ENCODE results near the gene RASL11B.
A peak's percentile ranks its signal among the peaks of the same experiment; 100 is the strongest.

Gene RASL11B

DNA sequence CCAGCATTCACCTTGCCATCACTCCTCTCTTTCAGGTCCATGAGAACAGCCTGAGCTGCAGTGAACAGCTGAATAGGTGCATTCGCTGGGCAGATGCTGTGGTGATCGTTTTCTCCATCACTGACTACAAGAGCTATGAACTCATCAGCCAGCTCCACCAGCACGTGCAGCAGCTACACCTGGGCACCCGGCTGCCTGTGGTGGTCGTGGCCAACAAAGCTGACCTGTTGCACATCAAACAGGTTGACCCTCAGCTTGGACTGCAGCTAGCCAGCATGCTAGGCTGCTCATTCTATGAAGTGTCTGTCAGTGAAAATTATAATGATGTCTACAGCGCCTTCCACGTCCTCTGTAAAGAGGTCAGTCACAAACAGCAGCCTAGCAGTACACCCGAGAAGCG, 3.2 kb downstream of the RASL11B start:
- no peak for TF ChIP-seq POLR2A (IDR thresholded peaks at IDR 0.05; ENCODE audit: extremely low read depth, insufficient read length)
- no peak for TF ChIP-seq MYC (IDR thresholded peaks at IDR 0.05; ENCODE audit: low read depth, low read length)
- TF ChIP-seq, protein P1, sequence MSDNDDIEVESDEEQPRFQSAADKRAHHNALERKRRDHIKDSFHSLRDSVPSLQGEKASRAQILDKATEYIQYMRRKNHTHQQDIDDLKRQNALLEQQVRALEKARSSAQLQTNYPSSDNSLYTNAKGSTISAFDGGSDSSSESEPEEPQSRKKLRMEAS (IDR thresholded peaks at IDR 0.05; ENCODE audit: low read depth, low read length): no peak
- TF ChIP-seq CTCF (IDR thresholded peaks at IDR 0.05; ENCODE audit: low read depth, low read length): no peak
- H3K4me3 ChIP-seq (ENCODE audit: low read depth, low read length): no peak overlapping the region
- no peak for DNase-seq (ENCODE audit: low read depth)

DNA sequence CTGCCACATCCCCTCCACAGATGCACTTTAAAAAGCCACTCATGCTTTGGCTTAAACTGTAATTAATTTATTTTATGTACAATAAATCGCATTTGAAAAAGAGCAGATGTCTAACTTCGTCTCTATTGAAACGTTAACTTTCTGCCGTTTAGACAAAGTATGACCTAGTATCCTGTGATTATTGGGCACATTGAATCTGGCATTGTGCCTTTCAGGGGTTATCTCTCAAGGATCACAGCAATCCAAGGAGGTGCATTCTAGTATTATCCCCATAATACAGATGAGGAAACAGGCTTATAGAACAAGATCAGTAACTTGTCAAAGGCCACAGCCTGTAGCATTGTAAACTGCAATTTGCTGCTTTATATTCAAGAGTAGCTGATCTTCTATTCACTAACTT, 4.6 kb downstream of the RASL11B start:
- TF ChIP-seq MYC (IDR thresholded peaks at IDR 0.05; ENCODE audit: low read depth, low read length) (no peak), CTCF (IDR thresholded peaks at IDR 0.05; ENCODE audit: low read depth, low read length) (no peak), POLR2A (IDR thresholded peaks at IDR 0.05; ENCODE audit: extremely low read depth, insufficient read length) (no peak)
- TF ChIP-seq, protein P1 (IDR thresholded peaks at IDR 0.05; ENCODE audit: low read depth, low read length): no peak
- DNase-seq (ENCODE audit: low read depth): no peak
- no peak overlapping the region for H3K4me3 ChIP-seq (ENCODE audit: low read depth, low read length)

GRCh38 chr4:52867163-52867562, 5.0 kb downstream of the RASL11B start:
- TF ChIP-seq MYC (IDR thresholded peaks at IDR 0.05; ENCODE audit: low read depth, low read length) (no peak), POLR2A (IDR thresholded peaks at IDR 0.05; ENCODE audit: extremely low read depth, insufficient read length) (no peak), CTCF (IDR thresholded peaks at IDR 0.05; ENCODE audit: low read depth, low read length) (no peak)
- TF ChIP-seq, protein P1 (IDR thresholded peaks at IDR 0.05; ENCODE audit: low read depth, low read length): no peak
- no peak for DNase-seq (ENCODE audit: low read depth)
- no peak overlapping the region for H3K4me3 ChIP-seq (ENCODE audit: low read depth, low read length)

DNA sequence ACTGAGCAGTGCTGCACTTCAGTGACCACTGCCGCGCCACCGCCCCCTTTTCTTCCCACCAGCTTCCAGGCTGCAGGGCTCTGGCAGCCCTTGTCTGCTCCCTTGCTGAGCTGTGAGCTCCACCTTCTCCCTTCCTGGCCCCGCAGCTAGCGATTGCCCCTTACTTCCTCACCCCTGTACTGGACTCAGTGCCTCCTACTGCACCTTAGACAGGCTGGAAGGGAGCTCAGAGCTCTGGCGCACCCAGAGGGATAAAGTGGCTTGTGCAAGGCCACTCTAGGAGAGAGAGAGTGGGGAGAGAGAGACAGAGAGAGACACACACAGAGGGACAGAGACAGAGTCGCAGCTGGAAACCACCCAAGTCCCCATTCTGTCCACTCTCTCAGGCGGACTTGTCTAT, 6.0 kb downstream of the RASL11B start:
- TF ChIP-seq, protein P1 (IDR thresholded peaks at IDR 0.05; ENCODE audit: low read depth, low read length): no peak
- no peak for TF ChIP-seq CTCF (IDR thresholded peaks at IDR 0.05; ENCODE audit: low read depth, low read length)
- no peak for TF ChIP-seq POLR2A (IDR thresholded peaks at IDR 0.05; ENCODE audit: extremely low read depth, insufficient read length)
- no peak for TF ChIP-seq MYC (IDR thresholded peaks at IDR 0.05; ENCODE audit: low read depth, low read length)
- H3K4me3 ChIP-seq (ENCODE audit: low read depth, low read length): no peak overlapping the region
- DNase-seq (ENCODE audit: low read depth): peak; percentile 8

GRCh38 chr4:52869196-52869595, 7.1 kb downstream of the RASL11B start:
- DNase-seq (ENCODE audit: low read depth): no peak
- H3K4me3 ChIP-seq (ENCODE audit: low read depth, low read length): no peak overlapping the region
- TF ChIP-seq, protein P1 (IDR thresholded peaks at IDR 0.05; ENCODE audit: low read depth, low read length): no peak
- no peak for TF ChIP-seq CTCF (IDR thresholded peaks at IDR 0.05; ENCODE audit: low read depth, low read length)
- TF ChIP-seq POLR2A (IDR thresholded peaks at IDR 0.05; ENCODE audit: extremely low read depth, insufficient read length): no peak
- TF ChIP-seq MYC (IDR thresholded peaks at IDR 0.05; ENCODE audit: low read depth, low read length): no peak

DNA sequence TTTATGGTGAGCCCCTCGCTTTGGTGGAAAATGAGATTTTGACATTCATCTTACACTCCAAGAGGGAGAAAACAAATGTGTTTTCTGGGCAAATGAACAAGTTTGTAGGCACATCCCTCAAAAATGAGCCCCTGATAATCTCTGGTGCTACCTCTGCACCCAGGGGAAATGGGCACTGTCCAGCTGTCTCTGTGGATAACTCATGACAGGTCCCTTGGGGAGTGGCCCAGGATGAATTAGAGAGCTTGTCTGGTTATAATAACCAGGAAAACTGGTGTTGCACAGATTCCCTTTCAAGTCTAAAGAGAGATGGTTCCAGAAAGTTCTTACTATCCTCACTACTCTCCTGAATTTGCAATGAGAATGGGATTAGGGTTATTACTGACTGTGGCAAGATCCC, 7.5 kb downstream of the RASL11B start:
- TF ChIP-seq POLR2A (IDR thresholded peaks at IDR 0.05; ENCODE audit: extremely low read depth, insufficient read length) (no peak), MYC (IDR thresholded peaks at IDR 0.05; ENCODE audit: low read depth, low read length) (no peak), CTCF (IDR thresholded peaks at IDR 0.05; ENCODE audit: low read depth, low read length) (no peak)
- TF ChIP-seq, protein P1 (IDR thresholded peaks at IDR 0.05; ENCODE audit: low read depth, low read length): no peak
- DNase-seq (ENCODE audit: low read depth): no peak
- no peak overlapping the region for H3K4me3 ChIP-seq (ENCODE audit: low read depth, low read length)
